CD14-positive monocyte (primary cell): Measurements from ENCODE around the gene HK2. TPM values are rescaled to one million over a fixed set of nuclear protein-coding genes. Genes with fewer than 3 reads are reported as not detected.
A peak's percentile ranks its signal among the peaks of the same experiment; 100 is the strongest.

ENCODE experiments used
- DNase-seq, 3 donors: peaks; one replicate each; pipeline ENCODE4 v3.0.0-alpha.2; 2011 to 2022
- H2AFZ ChIP-seq: 2 replicates; pipeline ENCODE4 v1.6.0; 2012; ENCODE audit warnings: mild to moderate bottlenecking, low read depth, low read length, inconsistent platforms; ENCODE audit not compliant: insufficient read depth, poor library complexity, severe bottlenecking
- H3K27ac ChIP-seq, 2 donors: 1 replicate in 1 of 2; 2 replicates in 1 of 2; pipeline ENCODE4 v1.5.1; 2012 to 2013; ENCODE audit warnings: low read length in 2 of 2, control low read depth in 1 of 2, inconsistent platforms in 1 of 2, low read depth in 1 of 2, mild to moderate bottlenecking in 1 of 2
- H3K27me3 ChIP-seq, 2 donors: one replicate each; pipeline versions ENCODE4 v1.6.0 to v1.6.1; 2011 to 2013; ENCODE audit warnings: low read length in 2 of 2; ENCODE audit not compliant: control insufficient read depth in 2 of 2, insufficient read depth in 2 of 2
- H3K36me3 ChIP-seq, 2 donors: replicated peaks in 1 of 2; 1 replicate in 1 of 2; 2 replicates in 1 of 2; pipeline versions ENCODE4 v1.5.1 to v1.6.1; 2012 to 2013; ENCODE audit warnings: low read length in 2 of 2, control low read depth in 1 of 2, inconsistent platforms in 1 of 2, mild to moderate bottlenecking in 1 of 2; ENCODE audit not compliant: insufficient read depth in 2 of 2, control insufficient read depth in 1 of 2
- H3K4me1 ChIP-seq, 2 donors: 1 replicate in 1 of 2; 2 replicates in 1 of 2; pipeline versions ENCODE4 v1.5.1 to v1.6.1; 2012 to 2013; ENCODE audit warnings: low read length in 2 of 2, control low read depth in 1 of 2, inconsistent platforms in 1 of 2, mild to moderate bottlenecking in 1 of 2, moderate library complexity in 1 of 2; ENCODE audit not compliant: insufficient read depth in 2 of 2, control insufficient read depth in 1 of 2
- H3K4me2 ChIP-seq: replicated peaks from 2 replicates; pipeline ENCODE3; 2012; ENCODE audit warnings: low read length, moderate library complexity, mild to moderate bottlenecking; ENCODE audit not compliant: poor library complexity, severe bottlenecking; ENCODE audit errors: extremely low read depth
- H3K4me3 ChIP-seq, 3 experiments: fragments of 200-600 bp in 1 of 3; sonication (generic) in 1 of 3; replicated peaks in 1 of 3; 1 replicate in 2 of 3; 2 replicates in 1 of 3; pipeline ENCODE4 v1.5.1; 2011 to 2013; ENCODE audit warnings: low read length in 3 of 3, mild to moderate bottlenecking in 3 of 3, control low read depth in 2 of 3, low read depth in 2 of 3, inconsistent platforms in 1 of 3, moderate library complexity in 1 of 3
- H3K79me2 ChIP-seq: 2 replicates; pipeline ENCODE4 v1.6.0; 2012; ENCODE audit warnings: mild to moderate bottlenecking, control low read depth, inconsistent platforms, low read length, moderate library complexity; ENCODE audit not compliant: insufficient read depth
- H3K9ac ChIP-seq: 2 replicates; pipeline ENCODE4 v1.6.0; 2017; ENCODE audit warnings: low read length, mild to moderate bottlenecking; ENCODE audit not compliant: insufficient read depth, poor library complexity, severe bottlenecking
- H3K9me3 ChIP-seq, 2 donors: replicated peaks in 1 of 2; 1 replicate in 1 of 2; 2 replicates in 1 of 2; pipeline versions ENCODE4 v1.5.1 to v1.6.1; 2012 to 2013; ENCODE audit warnings: low read length in 2 of 2, control low read depth in 1 of 2; ENCODE audit not compliant: control insufficient read depth in 1 of 2, insufficient read depth in 1 of 2
- H4K20me1 ChIP-seq: 2 replicates; pipeline ENCODE4 v1.6.0; 2012; ENCODE audit warnings: mild to moderate bottlenecking, low read length, control low read depth, moderate library complexity; ENCODE audit not compliant: insufficient read depth
- H3K27ac Mint-ChIP-seq, 7 donors: one replicate each; pipeline ENCODE4 v1.8.0; 2020; ENCODE audit warnings: mild to moderate bottlenecking in 7 of 7, mixed read lengths in 7 of 7, moderate library complexity in 6 of 7, inconsistent platforms in 2 of 7
- H3K27me3 Mint-ChIP-seq, 3 donors: one replicate each; pipeline ENCODE4 v1.8.0; 2021 to 2022; ENCODE audit warnings: low read depth in 3 of 3, mild to moderate bottlenecking in 3 of 3, mixed read lengths in 3 of 3, moderate library complexity in 3 of 3, inconsistent platforms in 1 of 3
- H3K36me3 Mint-ChIP-seq, 2 donors: one replicate each; pipeline ENCODE4 v1.8.0; 2020; ENCODE audit warnings: mixed read lengths in 2 of 2, inconsistent platforms in 1 of 2, mild to moderate bottlenecking in 1 of 2
- H3K4me1 Mint-ChIP-seq: one replicate; pipeline ENCODE4 v1.8.0; 2020; ENCODE audit warnings: mild to moderate bottlenecking, mixed read lengths
- H3K4me3 Mint-ChIP-seq, 2 donors: one replicate each; pipeline ENCODE4 v1.8.0; 2020; ENCODE audit warnings: mild to moderate bottlenecking in 2 of 2, mixed read lengths in 2 of 2, moderate library complexity in 1 of 2
- H3K9me3 Mint-ChIP-seq, 7 donors: one replicate each; pipeline ENCODE4 v1.8.0; 2020 to 2022; ENCODE audit warnings: mixed read lengths in 7 of 7, mild to moderate bottlenecking in 6 of 7, moderate library complexity in 6 of 7, inconsistent platforms in 2 of 7
- CTCF ChIP-seq: fragments of 200-600 bp; IDR thresholded peaks from one replicate; pipeline ENCODE4 v1.8.0; 2022; ENCODE audit warnings: antibody characterized with exemption, mild to moderate bottlenecking
- WGBS: methylation state at CpG from one replicate; pipeline ENCODE4 v1.1.5; 2013; ENCODE audit warnings: missing lambda C conversion rate; ENCODE audit not compliant: insufficient coverage; 5-methylcytosine and 5-hydroxymethylcytosine counted together
- intact Hi-C, 2 donors: fragments of 100-400 bp; cut with micrococcal nuclease; formaldehyde crosslinking; loops; one replicate each; pipeline versions ENCODE4 v1.15.0 to v1.15.1; 2023
- polyA plus RNA-seq, 3 donors: library from polyadenylated mRNA; depleted of rRNA in 1 of 3; unstranded in 2 of 3; stranded (reverse) in 1 of 3; fragments of 300-500 nt in 2 of 3; fragments of >200 nt in 1 of 3; fragmentation: Illumina TruSeq in 2 of 3; gene quantifications; 1 replicate in 2 of 3; 2 replicates in 1 of 3; pipeline ENCODE4 v1.2.3, GENCODE V29; 2012 to 2021

HK2 gene
- polyA plus RNA-seq, 3 donors = 20.3 to 46.7 (median 29.8) TPM

GRCh38 chr2:74889159-74889558, 55.2 kb downstream of the HK2 start:
- H3K27me3 Mint-ChIP-seq = peaks cover 0 to 2% (median 0%) of the 10 kb centered on the region in 3 donors
- no peak for DNase-seq
- peaks cover 15% of the 10 kb centered on the region for H3K4me1 Mint-ChIP-seq
- Histone ChIP-seq H3K79me2 (no peaks in the 10 kb centered on the region), H2AFZ (no peak overlapping the region), H3K4me1 (peaks cover under 1 to 3% of the 10 kb centered on the region in 2 donors), H3K36me3 (peaks cover 93 to 98% of the 10 kb centered on the region in 2 donors), H3K27ac (no peak overlapping the region), H3K27me3 (no peaks in the 10 kb centered on the region), H3K9ac (no peak overlapping the region), H4K20me1 (peaks cover 66% of the 10 kb centered on the region), H3K9me3 (no peaks in the 10 kb centered on the region), H3K4me3 (no peak overlapping the region), H3K4me2 (no peak overlapping the region)
- H3K4me3 Mint-ChIP-seq = peak overlapping the region in 1 of 2 donors; percentile 24
- 95% methylated on average over 3 of the region's 9 CpGs for WGBS
- H3K27ac Mint-ChIP-seq = peak overlapping the region in 1 of 7 donors; percentile 13
- H3K9me3 Mint-ChIP-seq = peaks cover 0 to 4% (median 1%) of the 10 kb centered on the region in 7 donors
- intact Hi-C loops = no loop called here
- TF ChIP-seq CTCF = no peak
- H3K36me3 Mint-ChIP-seq = peaks cover 98 to 99% of the 10 kb centered on the region in 2 donors

- intact Hi-C loops = no loop called here
- H3K27me3 ChIP-seq = no peaks in the 10 kb centered on the region
- no peak overlapping the region for H3K4me3 Mint-ChIP-seq
- no peak overlapping the region for H3K9ac ChIP-seq
- H3K4me3 ChIP-seq = no peak overlapping the region
- peaks cover 14% of the 10 kb centered on the region for H3K4me1 Mint-ChIP-seq
- H3K27me3 Mint-ChIP-seq = peaks cover 0 to 3% (median 0%) of the 10 kb centered on the region in 3 donors
- no peak overlapping the region for H3K4me2 ChIP-seq
- H3K36me3 Mint-ChIP-seq = peaks cover 98 to 99% of the 10 kb centered on the region in 2 donors
- no peak overlapping the region for H3K27ac ChIP-seq
- H4K20me1 ChIP-seq = peaks cover 53% of the 10 kb centered on the region
- peaks cover 92 to 98% of the 10 kb centered on the region in 2 donors for H3K36me3 ChIP-seq
- H3K9me3 ChIP-seq = peaks cover 0 to 4% of the 10 kb centered on the region in 2 donors
- no peak overlapping the region for H2AFZ ChIP-seq
- no peak for DNase-seq
- no peak for TF ChIP-seq CTCF
- H3K27ac Mint-ChIP-seq = no peak overlapping the region
- H3K79me2 ChIP-seq = no peaks in the 10 kb centered on the region
- no CpG with 5 or more reads among the region's 8 CpGs for WGBS
- peaks cover 0 to 11% (median 6%) of the 10 kb centered on the region in 7 donors for H3K9me3 Mint-ChIP-seq
- H3K4me1 ChIP-seq = no peaks in the 10 kb centered on the region
Measured at GRCh38 chr2:74890711-74891110, 56.8 kb downstream of the HK2 start.
